HFF-Myc (cell line): ENCODE data around the gene CTAG1A.
"Not testable (repeated sequence)": the region's sequence is repeated elsewhere in the genome, so short reads cannot be mapped to it uniquely, and the experiment has no call there.

Experiments
- DNase-seq: peaks from one replicate; pipeline ENCODE4 v3.0.0-alpha.2; 2011; ENCODE audit warnings: low read depth; ENCODE audit errors: extremely low read depth
- H3K4me3 ChIP-seq: replicated peaks from 2 replicates; pipeline ENCODE4 v1.5.1; 2011; ENCODE audit warnings: low read depth, mild to moderate bottlenecking, control low read depth, low read length
- TF ChIP-seq, protein P1 (sequence below): IDR thresholded peaks from 2 replicates; pipeline ENCODE4 v1.5.1; 2012; ENCODE audit warnings: mild to moderate bottlenecking, low read depth, low read length, control low read depth; ENCODE audit errors: missing control alignments

The CTAG1A gene

DNA sequence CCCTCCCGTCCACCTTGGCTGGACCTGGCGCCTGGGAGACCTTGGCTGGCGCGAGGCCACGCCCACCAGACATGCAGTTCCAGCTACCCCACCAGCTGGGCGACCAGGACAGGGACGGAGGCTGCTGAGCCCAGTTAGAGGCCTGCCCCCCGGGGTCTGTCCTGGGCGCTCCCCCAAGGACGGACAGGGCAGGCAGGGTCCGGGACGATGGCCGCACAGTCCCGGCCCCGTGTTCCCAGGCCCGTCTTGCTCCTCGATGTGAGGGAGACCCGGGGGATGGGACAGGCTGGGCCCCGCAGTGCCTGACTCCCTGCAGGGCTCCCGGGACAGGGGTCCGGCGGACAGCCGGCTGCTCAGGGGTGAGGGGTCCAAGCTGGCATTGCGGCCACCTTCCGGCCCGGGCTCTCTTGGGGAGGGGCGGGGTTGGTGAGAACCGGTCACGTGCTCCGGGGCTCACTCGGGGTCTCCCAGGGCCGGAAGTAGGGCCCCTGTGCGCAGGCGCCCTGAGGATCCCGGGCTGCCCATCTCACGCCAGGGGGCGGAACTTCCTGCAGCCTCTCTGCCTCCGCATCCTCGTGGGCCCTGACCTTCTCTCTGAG is at the start of gene CTAG1A:
TSS of gene CTAG1A (plus strand) at position 549 of the 599 bp plus-strand sequence. CDS start 74 bp downstream, outside the sequence.
- DNase-seq: not testable (repeated sequence)

DNA sequence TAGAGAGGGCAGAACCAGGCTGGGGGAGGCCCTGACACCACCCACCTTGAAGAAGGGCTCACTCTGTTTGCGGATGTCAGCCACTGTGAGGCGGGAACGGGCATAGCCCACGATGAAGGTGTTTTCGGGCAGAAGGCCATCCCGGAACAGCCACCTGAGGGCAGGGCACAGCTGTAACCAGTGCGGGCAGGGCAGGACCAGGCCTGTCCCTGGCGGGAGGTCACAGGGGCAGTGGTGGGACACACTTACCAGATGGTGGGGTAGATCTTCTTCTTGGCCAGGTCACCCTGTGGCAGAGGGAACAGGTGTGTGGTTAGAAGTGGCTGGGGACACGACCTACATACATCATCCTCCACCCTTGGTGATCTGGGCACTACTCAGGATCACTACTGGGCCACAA is 49.0 kb upstream of the CTAG1A start:
- TF ChIP-seq, protein P1, sequence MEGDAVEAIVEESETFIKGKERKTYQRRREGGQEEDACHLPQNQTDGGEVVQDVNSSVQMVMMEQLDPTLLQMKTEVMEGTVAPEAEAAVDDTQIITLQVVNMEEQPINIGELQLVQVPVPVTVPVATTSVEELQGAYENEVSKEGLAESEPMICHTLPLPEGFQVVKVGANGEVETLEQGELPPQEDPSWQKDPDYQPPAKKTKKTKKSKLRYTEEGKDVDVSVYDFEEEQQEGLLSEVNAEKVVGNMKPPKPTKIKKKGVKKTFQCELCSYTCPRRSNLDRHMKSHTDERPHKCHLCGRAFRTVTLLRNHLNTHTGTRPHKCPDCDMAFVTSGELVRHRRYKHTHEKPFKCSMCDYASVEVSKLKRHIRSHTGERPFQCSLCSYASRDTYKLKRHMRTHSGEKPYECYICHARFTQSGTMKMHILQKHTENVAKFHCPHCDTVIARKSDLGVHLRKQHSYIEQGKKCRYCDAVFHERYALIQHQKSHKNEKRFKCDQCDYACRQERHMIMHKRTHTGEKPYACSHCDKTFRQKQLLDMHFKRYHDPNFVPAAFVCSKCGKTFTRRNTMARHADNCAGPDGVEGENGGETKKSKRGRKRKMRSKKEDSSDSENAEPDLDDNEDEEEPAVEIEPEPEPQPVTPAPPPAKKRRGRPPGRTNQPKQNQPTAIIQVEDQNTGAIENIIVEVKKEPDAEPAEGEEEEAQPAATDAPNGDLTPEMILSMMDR: no peak
- no peak for DNase-seq
- no peak overlapping the region for H3K4me3 ChIP-seq

More for the DNA sequence above, at the start of gene CTAG1A:
- not testable (repeated sequence) for H3K4me3 ChIP-seq

DNA sequence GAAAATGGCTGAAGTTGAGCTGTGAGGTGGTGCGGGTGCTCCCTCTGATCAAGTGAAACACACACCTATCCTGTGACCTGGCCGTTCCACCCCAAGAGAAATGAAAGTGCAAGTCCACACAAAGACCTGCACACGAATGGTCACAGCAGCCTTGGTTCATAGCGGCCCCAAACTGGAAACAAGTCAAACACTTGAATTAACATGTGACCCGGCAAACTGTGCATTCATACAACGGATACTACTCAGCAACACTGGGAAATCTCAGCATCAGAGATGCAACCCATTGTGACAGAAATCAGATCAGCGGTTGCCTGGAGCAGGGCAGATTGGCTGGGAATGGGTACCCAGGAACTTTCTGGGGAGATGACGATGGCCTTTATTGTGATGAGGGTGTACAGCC is 45.9 kb upstream of the CTAG1A start:
- no peak overlapping the region for H3K4me3 ChIP-seq
- DNase-seq: no peak

DNA sequence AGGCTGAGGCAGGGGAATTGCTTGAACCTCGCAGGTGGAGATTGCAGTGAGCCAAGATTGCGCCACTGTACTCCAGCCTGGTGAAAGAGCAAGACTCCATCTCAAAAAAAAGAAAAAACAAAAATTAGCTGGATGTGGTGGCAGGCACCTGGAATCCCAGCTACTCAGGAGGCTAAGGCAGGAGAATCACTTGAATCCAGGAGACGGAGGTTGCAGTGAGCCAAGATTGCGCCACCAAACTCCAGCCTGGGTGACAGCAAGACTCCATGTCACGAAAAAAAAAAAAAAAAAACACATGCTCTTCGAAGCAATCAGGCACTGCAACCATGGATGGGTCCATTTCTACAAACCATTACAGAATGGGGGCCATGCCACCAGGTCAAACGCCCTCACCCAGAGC is 44.6 kb upstream of the CTAG1A start:
- not testable (repeated sequence) for H3K4me3 ChIP-seq, DNase-seq

More for the DNA sequence above, 45.9 kb upstream of the CTAG1A start:
- TF ChIP-seq, protein P1: no peak

DNA sequence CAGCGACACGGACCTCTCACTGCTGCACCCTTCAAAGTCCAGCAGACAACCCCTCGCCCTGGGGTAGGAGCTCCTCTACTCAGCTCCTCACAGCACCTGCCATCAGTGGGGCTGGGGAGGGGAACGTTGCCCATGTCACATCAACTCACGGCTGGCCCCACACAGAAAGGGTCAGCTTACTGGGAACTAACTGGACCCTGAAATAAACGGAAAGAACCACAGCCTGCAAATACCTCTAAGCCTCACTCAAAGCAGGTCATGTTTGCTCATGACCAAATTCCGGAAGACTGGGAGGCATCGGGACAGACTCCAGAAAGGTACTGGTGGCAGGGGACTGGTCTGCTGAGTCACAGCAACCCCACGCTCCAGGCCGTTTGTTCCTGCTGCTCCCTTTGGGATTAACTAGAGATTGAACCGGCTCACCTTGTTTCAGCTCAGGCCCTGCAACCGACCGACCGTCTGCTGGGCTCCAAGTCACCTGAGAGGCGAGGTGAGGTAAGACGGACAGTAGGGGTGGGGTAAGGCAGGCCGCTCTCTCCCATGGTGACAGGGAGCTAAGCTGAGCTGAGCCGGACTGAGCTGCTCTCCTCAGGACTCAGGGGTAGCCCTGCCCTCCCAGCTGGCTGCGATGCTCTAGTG is 43.9 kb upstream of the CTAG1A start:
- no peak overlapping the region for H3K4me3 ChIP-seq
- TF ChIP-seq, protein P1: no peak
- no peak for DNase-seq

DNA sequence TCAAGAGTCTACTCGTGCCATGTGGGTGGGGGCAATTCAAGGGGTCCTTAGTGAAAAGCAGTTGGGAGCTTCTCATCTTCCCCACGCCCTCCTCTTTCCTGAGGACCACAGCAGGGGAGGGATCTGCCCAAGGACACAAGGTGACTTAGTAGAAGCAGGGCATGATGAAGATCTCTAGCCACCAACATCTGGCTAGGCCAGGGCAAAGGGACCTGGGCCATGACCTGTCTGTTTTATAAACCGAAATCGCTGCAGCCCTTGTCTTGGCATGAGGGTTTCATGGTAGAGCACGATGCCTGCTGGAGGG is 43.4 kb upstream of the CTAG1A start:
- TF ChIP-seq, protein P1: no peak
- DNase-seq: no peak
- H3K4me3 ChIP-seq: no peak overlapping the region

DNA sequence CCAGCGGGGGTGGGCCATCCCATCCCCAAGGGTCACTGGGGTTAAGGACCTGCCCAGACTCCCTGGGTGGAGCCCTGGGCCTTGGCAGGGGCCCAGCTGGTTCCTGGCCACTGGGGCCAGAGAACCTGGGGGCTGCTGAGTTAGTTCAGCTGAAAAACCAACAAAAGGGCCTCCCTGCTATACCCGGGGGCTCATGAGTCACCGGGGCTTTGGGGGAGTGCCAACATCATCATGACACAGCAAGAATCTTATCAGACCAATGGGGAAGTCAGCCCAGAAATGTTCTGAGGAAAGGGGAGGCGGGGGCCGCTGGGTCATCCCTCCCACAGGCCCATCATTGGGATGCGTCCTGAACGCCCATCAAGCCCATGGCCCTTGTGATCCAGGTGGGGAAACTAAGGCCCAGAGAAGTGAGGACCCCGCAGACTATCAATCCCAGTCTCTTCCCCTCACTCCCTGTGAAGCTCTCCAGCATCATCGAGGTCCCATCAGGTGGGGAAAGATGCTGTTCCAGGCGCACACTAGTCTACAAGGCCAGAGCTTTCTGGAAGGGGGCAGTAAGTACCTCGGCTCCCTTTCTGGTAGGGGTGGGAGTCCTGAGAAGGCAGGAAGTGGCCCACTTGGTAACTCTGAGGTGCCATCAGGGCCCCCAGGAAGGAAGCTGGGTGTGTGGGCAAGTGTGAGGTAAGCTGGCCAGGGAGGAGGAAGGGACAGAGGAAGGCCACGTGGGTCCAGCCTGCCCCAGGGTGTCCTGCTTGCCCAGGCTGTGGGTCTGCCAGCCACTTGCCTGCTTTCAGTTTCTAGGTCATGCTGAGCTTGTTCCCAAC is 42.8 kb upstream of the CTAG1A start:
- DNase-seq: peak; percentile 67
- no peak overlapping the region for H3K4me3 ChIP-seq

More for the DNA sequence above, 42.8 kb upstream of the CTAG1A start:
- TF ChIP-seq, protein P1: no peak
